Measurements from ENCODE around the gene PARD3.

The PARD3 gene

GRCh38 chr10:34262985-34263384 lies 552.1 kb downstream of the PARD3 start:
- no peak for DNase-seq (ENCODE audit: low read depth)
- no peak overlapping the region for H3K4me3 ChIP-seq (ENCODE audit: low read depth, low read length)
- TF ChIP-seq, protein P1, sequence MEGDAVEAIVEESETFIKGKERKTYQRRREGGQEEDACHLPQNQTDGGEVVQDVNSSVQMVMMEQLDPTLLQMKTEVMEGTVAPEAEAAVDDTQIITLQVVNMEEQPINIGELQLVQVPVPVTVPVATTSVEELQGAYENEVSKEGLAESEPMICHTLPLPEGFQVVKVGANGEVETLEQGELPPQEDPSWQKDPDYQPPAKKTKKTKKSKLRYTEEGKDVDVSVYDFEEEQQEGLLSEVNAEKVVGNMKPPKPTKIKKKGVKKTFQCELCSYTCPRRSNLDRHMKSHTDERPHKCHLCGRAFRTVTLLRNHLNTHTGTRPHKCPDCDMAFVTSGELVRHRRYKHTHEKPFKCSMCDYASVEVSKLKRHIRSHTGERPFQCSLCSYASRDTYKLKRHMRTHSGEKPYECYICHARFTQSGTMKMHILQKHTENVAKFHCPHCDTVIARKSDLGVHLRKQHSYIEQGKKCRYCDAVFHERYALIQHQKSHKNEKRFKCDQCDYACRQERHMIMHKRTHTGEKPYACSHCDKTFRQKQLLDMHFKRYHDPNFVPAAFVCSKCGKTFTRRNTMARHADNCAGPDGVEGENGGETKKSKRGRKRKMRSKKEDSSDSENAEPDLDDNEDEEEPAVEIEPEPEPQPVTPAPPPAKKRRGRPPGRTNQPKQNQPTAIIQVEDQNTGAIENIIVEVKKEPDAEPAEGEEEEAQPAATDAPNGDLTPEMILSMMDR (IDR thresholded peaks at IDR 0.05; ENCODE audit: low read depth, low read length, missing control alignments), result no peak

- no peak for DNase-seq (ENCODE audit: low read depth)
- TF ChIP-seq, protein P1 (IDR thresholded peaks at IDR 0.05; ENCODE audit: low read depth, low read length, missing control alignments), result no peak
- H3K4me3 ChIP-seq (ENCODE audit: low read depth, low read length), result no peak overlapping the region
Measured at GRCh38 chr10:34260904-34261303, 554.2 kb downstream of the PARD3 start.

DNA sequence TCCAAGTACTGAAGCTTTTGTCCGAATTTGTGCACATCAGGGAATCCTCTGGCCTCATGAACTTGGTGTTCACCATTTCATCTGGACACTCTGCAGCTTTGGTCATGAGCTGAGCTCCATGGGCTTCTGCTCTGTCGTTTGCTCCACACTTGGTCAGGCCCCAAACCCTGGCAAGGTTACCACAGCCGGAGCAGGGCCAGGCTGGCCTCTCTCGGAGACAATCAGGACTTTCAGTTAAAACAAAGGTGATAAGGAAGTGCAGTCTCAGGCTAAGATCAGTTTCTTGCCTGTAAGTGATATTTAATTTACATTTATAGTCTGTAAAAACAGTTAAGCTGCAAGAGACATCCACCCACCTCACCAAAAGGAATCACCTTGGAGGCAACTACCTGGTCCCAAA lies 558.9 kb downstream of the PARD3 start:
- TF ChIP-seq, protein P1 (IDR thresholded peaks at IDR 0.05; ENCODE audit: low read depth, low read length, missing control alignments), result no peak
- H3K4me3 ChIP-seq (ENCODE audit: low read depth, low read length), result no peak overlapping the region
- DNase-seq (ENCODE audit: low read depth), result no peak

- TF ChIP-seq, protein P1 (IDR thresholded peaks at IDR 0.05; ENCODE audit: low read depth, low read length, missing control alignments), result no peak
- H3K4me3 ChIP-seq (ENCODE audit: low read depth, low read length), result no peak overlapping the region
- DNase-seq (ENCODE audit: low read depth), result no peak
Measured at GRCh38 chr10:34255035-34255434, 560.1 kb downstream of the PARD3 start.

DNA sequence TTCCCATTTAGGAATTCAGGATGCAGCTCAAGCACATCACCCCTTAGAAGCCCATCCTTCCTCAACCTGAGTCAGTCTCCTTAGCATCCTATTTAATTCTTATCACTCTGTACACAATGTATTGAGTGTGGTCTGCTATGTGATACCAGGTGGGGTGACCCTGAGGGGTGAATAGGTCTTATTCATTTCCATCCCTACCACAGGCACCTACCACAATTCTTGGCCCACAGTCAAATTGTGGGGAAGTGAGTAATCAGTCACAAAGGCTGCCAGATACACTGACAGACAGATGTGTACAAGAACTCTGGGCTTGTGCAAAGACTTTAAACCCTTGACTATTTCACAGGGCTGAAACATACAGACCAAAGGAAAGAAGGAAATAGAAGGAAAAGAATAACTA lies 560.5 kb downstream of the PARD3 start:
- TF ChIP-seq, protein P1 (IDR thresholded peaks at IDR 0.05; ENCODE audit: low read depth, low read length, missing control alignments), result no peak
- no peak for DNase-seq (ENCODE audit: low read depth)
- no peak overlapping the region for H3K4me3 ChIP-seq (ENCODE audit: low read depth, low read length)

DNA sequence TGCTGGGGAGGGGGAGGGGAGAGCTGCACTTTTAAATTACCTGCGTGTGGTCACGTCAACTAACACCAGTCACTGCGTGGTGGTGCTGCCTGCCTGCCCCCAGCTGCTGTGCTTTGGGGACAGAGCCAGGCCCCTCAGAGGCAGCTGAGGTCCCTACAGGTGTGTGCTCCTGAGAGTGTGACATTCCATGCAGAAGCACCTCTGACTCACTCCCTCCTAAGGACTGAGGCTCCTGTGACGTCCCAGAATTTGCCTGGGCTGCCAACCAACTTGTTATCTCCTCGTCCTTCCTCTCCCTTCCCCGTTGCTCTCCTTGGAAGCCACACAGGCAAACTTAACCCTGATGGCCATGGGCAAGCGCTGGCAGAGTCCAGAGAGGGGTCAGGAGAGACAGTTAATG lies 563.0 kb downstream of the PARD3 start:
- DNase-seq (ENCODE audit: low read depth), result no peak
- TF ChIP-seq, protein P1 (IDR thresholded peaks at IDR 0.05; ENCODE audit: low read depth, low read length, missing control alignments), result no peak
- no peak overlapping the region for H3K4me3 ChIP-seq (ENCODE audit: low read depth, low read length)

GRCh38 chr10:34251177-34251576 lies 563.9 kb downstream of the PARD3 start:
- no peak for DNase-seq (ENCODE audit: low read depth)
- TF ChIP-seq, protein P1 (IDR thresholded peaks at IDR 0.05; ENCODE audit: low read depth, low read length, missing control alignments), result no peak
- H3K4me3 ChIP-seq (ENCODE audit: low read depth, low read length), result no peak overlapping the region

All from GM12864 (cell line).